AG10803 (cell line): ENCODE data around the gene ANO7.

Experiments used
- DNase-seq: peaks from one replicate; pipeline ENCODE4 v3.0.0; 2010; ENCODE audit warnings: low read depth
- H3K4me3 ChIP-seq: 2 replicates; pipeline ENCODE4 v1.5.1; 2011; ENCODE audit warnings: mild to moderate bottlenecking, low read length, control low read depth
- TF ChIP-seq, protein P1 (sequence below): conservative IDR thresholded peaks from 2 replicates; pipeline ENCODE4 v1.5.1; 2011; ENCODE audit warnings: mild to moderate bottlenecking, low read length, control low read depth, inconsistent platforms

ANO7 gene

DNA sequence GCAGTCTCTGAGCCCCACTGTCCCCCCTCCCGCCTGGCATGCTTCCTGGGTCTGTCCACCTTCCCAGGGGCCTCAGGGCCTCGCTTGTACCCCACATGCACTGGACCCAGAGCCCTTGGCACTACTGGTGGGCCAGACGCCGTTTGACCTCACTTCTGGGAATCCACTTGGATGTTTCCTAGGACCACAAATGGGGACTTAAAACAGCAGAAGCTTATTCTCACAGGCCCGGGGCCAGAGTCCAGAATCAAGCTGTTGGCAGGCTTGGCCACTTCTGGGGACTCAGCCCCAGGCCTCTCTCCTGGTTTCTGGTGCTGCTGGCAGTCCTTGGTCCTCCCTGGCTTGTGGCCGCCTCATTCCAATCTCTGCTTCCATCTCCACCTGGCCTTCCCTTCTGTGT lies 19.6 kb downstream of the ANO7 start:
- no peak overlapping the region for H3K4me3 ChIP-seq
- TF ChIP-seq, protein P1, sequence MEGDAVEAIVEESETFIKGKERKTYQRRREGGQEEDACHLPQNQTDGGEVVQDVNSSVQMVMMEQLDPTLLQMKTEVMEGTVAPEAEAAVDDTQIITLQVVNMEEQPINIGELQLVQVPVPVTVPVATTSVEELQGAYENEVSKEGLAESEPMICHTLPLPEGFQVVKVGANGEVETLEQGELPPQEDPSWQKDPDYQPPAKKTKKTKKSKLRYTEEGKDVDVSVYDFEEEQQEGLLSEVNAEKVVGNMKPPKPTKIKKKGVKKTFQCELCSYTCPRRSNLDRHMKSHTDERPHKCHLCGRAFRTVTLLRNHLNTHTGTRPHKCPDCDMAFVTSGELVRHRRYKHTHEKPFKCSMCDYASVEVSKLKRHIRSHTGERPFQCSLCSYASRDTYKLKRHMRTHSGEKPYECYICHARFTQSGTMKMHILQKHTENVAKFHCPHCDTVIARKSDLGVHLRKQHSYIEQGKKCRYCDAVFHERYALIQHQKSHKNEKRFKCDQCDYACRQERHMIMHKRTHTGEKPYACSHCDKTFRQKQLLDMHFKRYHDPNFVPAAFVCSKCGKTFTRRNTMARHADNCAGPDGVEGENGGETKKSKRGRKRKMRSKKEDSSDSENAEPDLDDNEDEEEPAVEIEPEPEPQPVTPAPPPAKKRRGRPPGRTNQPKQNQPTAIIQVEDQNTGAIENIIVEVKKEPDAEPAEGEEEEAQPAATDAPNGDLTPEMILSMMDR, result no peak
- DNase-seq, result no peak

- H3K4me3 ChIP-seq, result no peak overlapping the region
- TF ChIP-seq, protein P1, result no peak
- DNase-seq, result no peak
These were observed 20.8 kb downstream of the ANO7 start for GRCh38 chr2:241209271-241209670.

GRCh38 chr2:241211276-241211675 lies 22.8 kb downstream of the ANO7 start:
- no peak overlapping the region for H3K4me3 ChIP-seq
- no peak for DNase-seq
- TF ChIP-seq, protein P1, result no peak

DNA sequence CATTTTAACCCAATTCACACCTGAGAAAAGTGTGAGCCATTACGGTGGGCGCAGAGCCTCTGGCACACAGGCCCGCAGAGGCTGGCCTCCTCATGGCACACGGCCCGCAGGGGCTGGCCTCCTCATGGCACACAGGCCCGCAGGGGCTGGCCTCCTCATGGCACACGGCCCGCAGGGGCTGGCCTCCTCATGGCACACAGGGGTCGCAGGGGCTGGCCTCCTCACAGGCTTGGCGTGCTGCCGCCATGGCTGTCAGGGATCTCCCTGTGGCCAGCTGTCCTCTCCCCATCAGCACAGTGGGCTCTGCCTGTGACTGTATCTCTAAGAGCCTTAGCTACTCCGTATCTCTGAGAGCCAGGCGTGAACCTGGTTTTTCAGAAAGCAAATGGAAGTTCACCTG lies 24.6 kb downstream of the ANO7 start:
- H3K4me3 ChIP-seq, result no peak overlapping the region
- TF ChIP-seq, protein P1, result no peak
- DNase-seq, result no peak

- no peak for DNase-seq
- TF ChIP-seq, protein P1, result no peak
- no peak overlapping the region for H3K4me3 ChIP-seq
These were observed 25.1 kb downstream of the ANO7 start for GRCh38 chr2:241213567-241213966.

DNA sequence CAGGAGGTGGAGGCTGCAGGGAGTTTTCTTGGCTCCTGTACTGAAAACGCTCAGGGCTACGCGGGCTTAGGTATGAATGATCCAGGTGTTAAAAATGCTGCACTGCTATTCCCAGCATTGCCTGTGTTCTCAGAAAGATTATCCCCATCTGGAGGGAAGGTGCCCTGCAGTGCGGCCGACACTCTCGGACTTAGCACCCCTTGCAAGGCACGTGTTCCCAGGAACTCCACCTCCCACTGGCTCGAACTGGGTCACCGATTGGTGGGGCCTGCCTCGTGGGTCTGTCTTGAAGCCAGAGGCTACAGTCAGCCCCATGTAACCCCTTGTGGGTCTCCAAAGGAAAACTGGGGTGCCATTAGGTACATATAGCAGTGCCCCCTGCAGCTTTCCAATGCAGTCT lies 25.7 kb downstream of the ANO7 start:
- H3K4me3 ChIP-seq, result no peak overlapping the region
- TF ChIP-seq, protein P1, result no peak
- DNase-seq, result no peak

- TF ChIP-seq, protein P1, result no peak
- DNase-seq, result no peak
- H3K4me3 ChIP-seq, result no peak overlapping the region
These were observed 26.3 kb downstream of the ANO7 start for GRCh38 chr2:241214766-241215165.
